B cell (primary cell): ENCODE results near the gene RNF212B.

ENCODE experiments used
- EZH2 ChIP-seq: IDR thresholded peaks from 2 replicates; pipeline ENCODE4 v1.6.1; 2012; ENCODE audit warnings: borderline replicate concordance, low read depth, mild to moderate bottlenecking, moderate library complexity, low read length; ENCODE audit not compliant: insufficient read depth, poor library complexity, severe bottlenecking
- TF ChIP-seq, protein P1 (sequence below): fragments of 200-600 bp; IDR thresholded peaks from one replicate; pipeline ENCODE4 v1.8.0; 2022; ENCODE audit warnings: antibody characterized with exemption, mild to moderate bottlenecking

DNA sequence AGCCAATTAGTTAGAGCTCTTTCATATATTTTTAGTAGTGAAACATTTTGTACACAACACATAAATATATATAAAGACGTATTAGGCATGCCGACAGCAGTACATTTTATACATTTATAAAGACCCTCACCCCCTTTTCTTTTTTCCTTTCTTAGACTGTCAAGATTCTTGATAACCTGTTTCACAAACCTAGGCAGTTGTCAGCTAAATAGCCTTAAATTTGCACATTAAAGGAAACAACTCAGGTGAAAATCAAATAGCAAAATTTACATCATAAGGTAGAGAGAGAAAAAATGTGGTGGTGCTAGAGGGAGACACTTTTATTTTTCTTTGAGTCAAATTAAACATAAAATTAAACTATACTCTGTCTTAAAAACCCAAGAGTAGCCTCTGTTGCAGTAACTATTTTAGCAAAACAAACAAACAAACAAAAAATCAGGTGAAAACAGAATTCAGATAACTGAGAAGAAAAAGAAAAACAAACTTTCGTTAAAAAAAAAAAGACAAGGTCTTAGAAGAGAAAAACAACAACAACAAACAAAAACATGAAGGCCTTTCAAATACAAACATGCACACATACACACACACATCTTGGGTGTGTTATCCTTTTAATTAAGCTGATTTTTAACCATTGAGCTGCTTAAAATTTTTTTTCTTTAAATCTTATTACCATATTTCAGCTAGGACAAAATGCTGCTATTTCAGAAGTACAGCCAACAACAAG, 31.2 kb upstream of the RNF212B start:
- TF ChIP-seq, protein P1, sequence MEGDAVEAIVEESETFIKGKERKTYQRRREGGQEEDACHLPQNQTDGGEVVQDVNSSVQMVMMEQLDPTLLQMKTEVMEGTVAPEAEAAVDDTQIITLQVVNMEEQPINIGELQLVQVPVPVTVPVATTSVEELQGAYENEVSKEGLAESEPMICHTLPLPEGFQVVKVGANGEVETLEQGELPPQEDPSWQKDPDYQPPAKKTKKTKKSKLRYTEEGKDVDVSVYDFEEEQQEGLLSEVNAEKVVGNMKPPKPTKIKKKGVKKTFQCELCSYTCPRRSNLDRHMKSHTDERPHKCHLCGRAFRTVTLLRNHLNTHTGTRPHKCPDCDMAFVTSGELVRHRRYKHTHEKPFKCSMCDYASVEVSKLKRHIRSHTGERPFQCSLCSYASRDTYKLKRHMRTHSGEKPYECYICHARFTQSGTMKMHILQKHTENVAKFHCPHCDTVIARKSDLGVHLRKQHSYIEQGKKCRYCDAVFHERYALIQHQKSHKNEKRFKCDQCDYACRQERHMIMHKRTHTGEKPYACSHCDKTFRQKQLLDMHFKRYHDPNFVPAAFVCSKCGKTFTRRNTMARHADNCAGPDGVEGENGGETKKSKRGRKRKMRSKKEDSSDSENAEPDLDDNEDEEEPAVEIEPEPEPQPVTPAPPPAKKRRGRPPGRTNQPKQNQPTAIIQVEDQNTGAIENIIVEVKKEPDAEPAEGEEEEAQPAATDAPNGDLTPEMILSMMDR, result no peak
- TF ChIP-seq EZH2, result no peak
